ENCODE measurements around the gene UCK1.

The UCK1 gene

GRCh38 chr9:131484560-131485185 lies 46.4 kb downstream of the UCK1 start:
- no peak overlapping the region for H3K27ac ChIP-seq (ENCODE audit: low read depth, low read length, poor library complexity, severe bottlenecking)
- no peak overlapping the region for H3K4me2 ChIP-seq (ENCODE audit: low read length)
- TF ChIP-seq EZH2 (IDR thresholded peaks at IDR 0.05; ENCODE audit: borderline replicate concordance, low read length) (no peak), CTCF (IDR thresholded peaks at IDR 0.05; ENCODE audit: low read length) (no peak)

GRCh38 chr9:131484051-131484445 lies 47.0 kb downstream of the UCK1 start:
- Histone ChIP-seq H3K27me3 (ENCODE audit: insufficient read depth, low read length) (no peaks in the 10 kb centered on the region), H3K27ac (ENCODE audit: low read depth, low read length, poor library complexity, severe bottlenecking) (no peak overlapping the region), H3K9ac (ENCODE audit: low read length) (no peak overlapping the region), H3K4me2 (ENCODE audit: low read length) (no peak overlapping the region), H3K9me2 (ENCODE audit: low read depth, low read length) (no peaks in the 10 kb centered on the region), H4K20me1 (ENCODE audit: insufficient read depth, low read length) (no peaks in the 10 kb centered on the region), H3K9me3 (ENCODE audit: low read length) (no peaks in the 10 kb centered on the region), H2AFZ (ENCODE audit: low read length) (no peak overlapping the region), H3K36me3 (ENCODE audit: insufficient read depth, low read length) (peaks cover 96% of the 10 kb centered on the region), H3F3A (ENCODE audit: insufficient read depth, low read length) (no peaks in the 10 kb centered on the region), H3K4me3 (ENCODE audit: low read depth, low read length, poor library complexity, severe bottlenecking) (no peak overlapping the region), H3K4me1 (ENCODE audit: insufficient read depth, low read length, severe bottlenecking) (no peaks in the 10 kb centered on the region), H3K79me2 (ENCODE audit: insufficient read depth, low read length) (no peaks in the 10 kb centered on the region)
- TF ChIP-seq EZH2 (IDR thresholded peaks at IDR 0.05; ENCODE audit: borderline replicate concordance, low read length), result no peak
- no peak for TF ChIP-seq CTCF (IDR thresholded peaks at IDR 0.05; ENCODE audit: low read length)

More at GRCh38 chr9:131484560-131485185, 46.4 kb downstream of the UCK1 start:
- Histone ChIP-seq H3K79me2 (ENCODE audit: insufficient read depth, low read length) (no peaks in the 10 kb centered on the region), H3F3A (ENCODE audit: insufficient read depth, low read length) (no peaks in the 10 kb centered on the region), H4K20me1 (ENCODE audit: insufficient read depth, low read length) (no peaks in the 10 kb centered on the region), H3K27me3 (ENCODE audit: insufficient read depth, low read length) (no peaks in the 10 kb centered on the region), H3K9ac (ENCODE audit: low read length) (no peak overlapping the region), H3K4me3 (ENCODE audit: low read depth, low read length, poor library complexity, severe bottlenecking) (no peak overlapping the region), H3K36me3 (ENCODE audit: insufficient read depth, low read length) (peaks cover 96% of the 10 kb centered on the region), H2AFZ (ENCODE audit: low read length) (no peak overlapping the region), H3K4me1 (ENCODE audit: insufficient read depth, low read length, severe bottlenecking) (no peaks in the 10 kb centered on the region), H3K9me3 (ENCODE audit: low read length) (no peaks in the 10 kb centered on the region), H3K9me2 (ENCODE audit: low read depth, low read length) (no peaks in the 10 kb centered on the region)

GRCh38 chr9:131483319-131484050 lies 47.6 kb downstream of the UCK1 start:
- no peak overlapping the region for H3K4me3 ChIP-seq (ENCODE audit: low read depth, low read length, poor library complexity, severe bottlenecking)
- H3K9ac ChIP-seq (ENCODE audit: low read length), result no peak overlapping the region
- no peaks in the 10 kb centered on the region for H3K27me3 ChIP-seq (ENCODE audit: insufficient read depth, low read length)
- TF ChIP-seq CTCF (IDR thresholded peaks at IDR 0.05; ENCODE audit: low read length) (no peak), EZH2 (IDR thresholded peaks at IDR 0.05; ENCODE audit: borderline replicate concordance, low read length) (no peak)
- H3K27ac ChIP-seq (ENCODE audit: low read depth, low read length, poor library complexity, severe bottlenecking), result no peak overlapping the region
- no peak overlapping the region for H2AFZ ChIP-seq (ENCODE audit: low read length)
- peaks cover 96% of the 10 kb centered on the region for H3K36me3 ChIP-seq (ENCODE audit: insufficient read depth, low read length)
- no peaks in the 10 kb centered on the region for H3K79me2 ChIP-seq (ENCODE audit: insufficient read depth, low read length)
- H3K9me2 ChIP-seq (ENCODE audit: low read depth, low read length), result no peaks in the 10 kb centered on the region
- H3K9me3 ChIP-seq (ENCODE audit: low read length), result no peaks in the 10 kb centered on the region
- H3K4me2 ChIP-seq (ENCODE audit: low read length), result no peak overlapping the region
- H3F3A ChIP-seq (ENCODE audit: insufficient read depth, low read length), result no peaks in the 10 kb centered on the region
- H3K4me1 ChIP-seq (ENCODE audit: insufficient read depth, low read length, severe bottlenecking), result no peaks in the 10 kb centered on the region
- no peaks in the 10 kb centered on the region for H4K20me1 ChIP-seq (ENCODE audit: insufficient read depth, low read length)
